ENCODE measurements around the gene OR11H7.

DNA sequence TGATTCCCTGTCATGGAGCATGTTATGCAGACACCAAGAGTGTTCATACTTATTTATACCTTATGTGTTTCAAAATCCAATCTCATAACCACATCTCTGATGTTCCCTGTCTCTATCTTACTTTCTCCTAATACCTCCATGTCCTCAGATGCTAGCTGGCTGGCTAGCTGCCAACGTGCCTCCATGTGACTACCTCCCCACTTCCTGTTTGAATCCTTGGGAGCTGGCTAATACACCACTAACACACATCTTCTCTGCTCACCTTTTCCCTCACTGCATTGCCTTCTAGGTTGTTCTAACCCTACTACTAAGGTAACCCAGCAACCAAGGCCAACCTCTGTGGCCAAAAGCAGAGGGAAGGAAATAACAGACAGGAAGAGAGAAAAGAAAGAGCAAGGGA is 49.6 kb downstream of the OR11H7 start:
- TF ChIP-seq EZH2 (IDR thresholded peaks at IDR 0.05): no peak
- TF ChIP-seq POLR2AphosphoS5 (IDR thresholded peaks at IDR 0.05; ENCODE audit: borderline replicate concordance, low read depth, low read length): no peak
- no peak for TF ChIP-seq FOXP2 (optimal IDR thresholded peaks at IDR 0.05; ENCODE audit: control extremely low read depth, extremely low read length, insufficient read depth)

All from SK-N-MC (cell line).